HCT116 (cell line): ENCODE measurements around the gene HAAO.

Experiments
- CEBPB ChIP-seq: IDR thresholded peaks from 2 replicates; pipeline ENCODE4 v1.6.1; 2012; ENCODE audit warnings: low read depth
- CTCF ChIP-seq, 3 experiments: fragments of 200-600 bp in 1 of 3; sonication (generic) in 1 of 3; IDR thresholded peaks in 2 of 3; conservative IDR thresholded peaks in 1 of 3; 2 replicates each; pipeline ENCODE4 v1.5.1; 2012 to 2017; ENCODE audit warnings: low read depth in 2 of 3, low read length in 2 of 3, antibody characterized with exemption in 1 of 3, borderline replicate concordance in 1 of 3, control low read depth in 1 of 3, mild to moderate bottlenecking in 1 of 3, mixed read lengths in 1 of 3, mixed run types in 1 of 3, moderate library complexity in 1 of 3; ENCODE audit not compliant: insufficient read depth in 1 of 3
- ELF1 ChIP-seq: IDR thresholded peaks from 2 replicates; pipeline ENCODE4 v1.6.1; 2012; ENCODE audit warnings: low read depth, borderline replicate concordance
- EZH2 ChIP-seq: fragments of 200-600 bp; sonication (generic); IDR thresholded peaks from 2 replicates; pipeline ENCODE4 v1.6.1; 2017; ENCODE audit warnings: antibody characterized with exemption, mixed run types
- EZH2phosphoT487 ChIP-seq: fragments of 200-600 bp; IDR thresholded peaks from 2 replicates; pipeline ENCODE4 v1.6.1; 2018; ENCODE audit warnings: antibody characterized with exemption, borderline replicate concordance
- MAX ChIP-seq: IDR thresholded peaks from 2 replicates; pipeline ENCODE4 v1.6.1; 2012
- POLR2A ChIP-seq: IDR thresholded peaks from 2 replicates; pipeline ENCODE4 v1.7.0; 2011; ENCODE audit warnings: borderline replicate concordance; ENCODE audit not compliant: insufficient read depth, insufficient read length; ENCODE audit errors: extremely low read depth
- POLR2AphosphoS5 ChIP-seq: IDR thresholded peaks from 2 replicates; pipeline ENCODE4 v1.6.1; 2011; ENCODE audit warnings: mild to moderate bottlenecking, low read depth, low read length, moderate library complexity
- RAD21 ChIP-seq: IDR thresholded peaks from 2 replicates; pipeline ENCODE4 v1.6.1; 2012; ENCODE audit warnings: low read depth, mild to moderate bottlenecking
- REST ChIP-seq: IDR thresholded peaks from 2 replicates; pipeline ENCODE4 v1.6.1; 2012; ENCODE audit warnings: low read depth
- SP1 ChIP-seq: IDR thresholded peaks from 2 replicates; pipeline ENCODE4 v1.6.1; 2012; ENCODE audit warnings: low read depth
- TCF7L2 ChIP-seq: IDR thresholded peaks from 2 replicates; pipeline ENCODE4 v1.7.0; 2011; ENCODE audit warnings: borderline replicate concordance, inconsistent platforms; ENCODE audit not compliant: insufficient read depth, insufficient read length; ENCODE audit errors: extremely low read depth
- ZBTB33 ChIP-seq: IDR thresholded peaks from 2 replicates; pipeline ENCODE4 v1.6.1; 2011; ENCODE audit warnings: mild to moderate bottlenecking, low read length, moderate library complexity; ENCODE audit not compliant: insufficient replicate concordance; ENCODE audit errors: extremely low read depth
- ZFX ChIP-seq: fragments of 450-650 bp; IDR thresholded peaks from 2 replicates; pipeline ENCODE4 v1.6.1; 2017

GRCh38 chr2:42752816-42753813 is 39.3 kb downstream of the HAAO start:
- TF ChIP-seq ELF1 (no peak), CEBPB (no peak), CTCF (IDR thresholded peaks at IDR 0.05 in 2 of 3, conservative IDR thresholded peaks at IDR 0.05 in 1 of 3; ENCODE audit: borderline replicate concordance in 1 of 3, insufficient read depth in 1 of 3, low read depth in 2 of 3, low read length in 2 of 3) (no peak), RAD21 (no peak), EZH2 (no peak), EZH2phosphoT487 (no peak), MAX (no peak), ZFX (no peak), ZBTB33 (no peak), POLR2A (no peak), POLR2AphosphoS5 (no peak), SP1 (no peak), REST (no peak), TCF7L2 (no peak)
